ENCODE results near the gene NHEJ1. TPM values are rescaled to one million over a fixed set of nuclear protein-coding genes. Genes with fewer than 3 reads are reported as not detected.

Gene NHEJ1
- total and polyA plus RNA-seq, 2 of the 13 experiments (the other 11 are each of a cell fraction or from before 2014, with no cell fraction given), result 30.0 to 30.7 TPM

GRCh38 chr2:219106251-219106650 is 54.4 kb downstream of the NHEJ1 start (continued):
- TF ChIP-seq HNF1B (CRISPR knock-in tag; IDR thresholded peaks at IDR 0.05), result no peak
- no peak for TF ChIP-seq REST (IDR thresholded peaks at IDR 0.05; ENCODE audit: borderline replicate concordance in 1 of 2, low read depth in 1 of 2, low read length in 2 of 2)
- TF ChIP-seq CEBPZ (IDR thresholded peaks at IDR 0.05; ENCODE audit: low read length), result no peak
- no peak for TF ChIP-seq ZMYM3 (CRISPR knock-in tag; IDR thresholded peaks at IDR 0.05)
- TF ChIP-seq CENPT (CRISPR knock-in tag; IDR thresholded peaks at IDR 0.05; ENCODE audit: low read depth), result no peak
- TF ChIP-seq FLYWCH1 (CRISPR knock-in tag; IDR thresholded peaks at IDR 0.05), result no peak
- no peak for TF ChIP-seq ZNF770 (CRISPR knock-in tag; IDR thresholded peaks at IDR 0.05)
- peak; percentile 74 for TF ChIP-seq TCF7 (IDR thresholded peaks at IDR 0.05; ENCODE audit: low read depth)
- TF ChIP-seq CENPBD1 (CRISPR knock-in tag; IDR thresholded peaks at IDR 0.05; ENCODE audit: borderline replicate concordance, low read depth), result no peak
- TF ChIP-seq SAP130 (CRISPR knock-in tag; IDR thresholded peaks at IDR 0.05; ENCODE audit: low read depth), result peak; percentile 35; the same call in 1 of the 2 replicates
- TF ChIP-seq SKIL (CRISPR knock-in tag; IDR thresholded peaks at IDR 0.05; ENCODE audit: borderline replicate concordance), result 0 out of 2 replicates have a peak, but pooled peaks have one; percentile 41
- no peak for TF ChIP-seq SYNCRIP (IDR thresholded peaks at IDR 0.05; ENCODE audit: insufficient read depth, low read depth, low read length)
- no peak for TF ChIP-seq ZNF777 (CRISPR knock-in tag; IDR thresholded peaks at IDR 0.05)
- no peak for TF ChIP-seq AKAP8 (CRISPR knock-in tag; IDR thresholded peaks at IDR 0.05)
- no peak for TF ChIP-seq SNAI1 (CRISPR knock-in tag; IDR thresholded peaks at IDR 0.05; ENCODE audit: borderline replicate concordance)
- no peak for TF ChIP-seq FOSL2 (CRISPR knock-in tag; IDR thresholded peaks at IDR 0.05)

All from HepG2 (cell line).